ENCODE measurements around the gene PRRC2B.
A peak's percentile ranks its signal among the peaks of the same experiment; 100 is the strongest.

PRRC2B gene

DNA sequence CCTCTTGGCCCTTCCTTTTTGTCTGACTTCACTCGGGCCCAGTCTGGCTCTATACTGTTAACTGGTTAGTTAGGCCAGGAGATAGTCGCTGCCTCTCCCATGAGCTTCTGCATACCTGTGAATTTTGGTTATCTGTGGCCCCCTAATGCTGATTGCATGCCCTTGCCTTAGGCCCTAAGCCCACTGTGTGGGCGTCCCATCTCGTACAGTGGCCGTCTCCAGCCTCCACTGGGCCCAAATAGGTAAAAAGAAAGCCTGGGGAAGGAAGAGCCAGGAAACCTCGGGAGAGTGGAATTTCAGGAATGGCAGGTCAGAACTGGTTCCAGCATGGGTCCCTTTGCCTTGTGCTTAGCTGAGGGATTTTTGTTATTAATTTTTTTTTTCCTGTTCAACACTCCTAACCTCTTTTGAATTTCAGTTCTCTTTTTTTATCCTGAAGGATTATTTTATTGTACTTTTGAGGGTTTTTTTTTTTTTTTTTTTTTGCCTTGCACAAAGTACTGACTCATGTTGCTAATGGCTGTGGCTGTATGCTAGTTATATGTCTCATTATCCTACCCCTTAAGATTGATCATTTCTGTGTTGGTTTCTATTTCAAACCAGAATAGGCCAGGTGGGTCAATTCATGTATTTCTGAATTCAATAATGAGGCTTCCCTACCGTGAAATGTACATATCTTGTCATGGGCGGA lies 3.4 kb downstream of the PRRC2B start:
- H3K9ac ChIP-seq (ENCODE audit: low read length) = peak overlapping the region; percentile 4; the same call in 1 of the 2 replicates
- H3K79me2 ChIP-seq (ENCODE audit: low read length) = peaks cover 78% of the 10 kb centered on the region
- H3K27me3 ChIP-seq (replicated peaks; ENCODE audit: insufficient read depth, low read length) = no peaks in the 10 kb centered on the region
- H3K4me2 ChIP-seq (ENCODE audit: low read depth, low read length) = peak overlapping the region; percentile 90
- peaks cover 49% of the 10 kb centered on the region for H3F3A ChIP-seq (ENCODE audit: insufficient read depth, low read length)
- no peak overlapping the region for H2AFZ ChIP-seq (ENCODE audit: low read length)
- H4K20me1 ChIP-seq (ENCODE audit: insufficient read depth, low read length) = peaks cover 68% of the 10 kb centered on the region
- peak overlapping the region; percentile 29 for H3K4me3 ChIP-seq (ENCODE audit: low read length)
- no peaks in the 10 kb centered on the region for H3K9me2 ChIP-seq (replicated peaks; ENCODE audit: insufficient read depth, low read length)
- peak overlapping the region; percentile 60 for H3K27ac ChIP-seq (ENCODE audit: low read length)
- TF ChIP-seq EZH2phosphoT487 (IDR thresholded peaks at IDR 0.05; ENCODE audit: low read length) (no peak), CTCF (IDR thresholded peaks at IDR 0.05; ENCODE audit: low read length) (no peak), EZH2 (optimal IDR thresholded peaks at IDR 0.05; ENCODE audit: low read depth, low read length) (no peak)
- H3K36me3 ChIP-seq (replicated peaks; ENCODE audit: insufficient read depth, low read length) = no peaks in the 10 kb centered on the region
- no peak for DNase-seq
- H3K4me1 ChIP-seq (ENCODE audit: low read length) = peaks cover 30% of the 10 kb centered on the region
- H3K9me3 ChIP-seq (replicated peaks; ENCODE audit: insufficient read depth, low read length) = no peaks in the 10 kb centered on the region

GRCh38 chr9:131398204-131398603 lies 4.3 kb downstream of the PRRC2B start:
- H3K36me3 ChIP-seq (replicated peaks; ENCODE audit: insufficient read depth, low read length) = 0 out of 2 replicates have a peak, but pooled peaks cover 3% of the 10 kb centered on the region
- H3F3A ChIP-seq (ENCODE audit: insufficient read depth, low read length) = peaks cover 48% of the 10 kb centered on the region
- peak; percentile 89 for DNase-seq
- peaks cover 78% of the 10 kb centered on the region for H4K20me1 ChIP-seq (ENCODE audit: insufficient read depth, low read length)
- H2AFZ ChIP-seq (ENCODE audit: low read length) = no peak overlapping the region
- TF ChIP-seq EZH2 (optimal IDR thresholded peaks at IDR 0.05; ENCODE audit: low read depth, low read length) = no peak
- TF ChIP-seq CTCF (IDR thresholded peaks at IDR 0.05; ENCODE audit: low read length) = no peak
- no peak for TF ChIP-seq EZH2phosphoT487 (IDR thresholded peaks at IDR 0.05; ENCODE audit: low read length)
- H3K9me2 ChIP-seq (replicated peaks; ENCODE audit: insufficient read depth, low read length) = no peaks in the 10 kb centered on the region
- no peaks in the 10 kb centered on the region for H3K27me3 ChIP-seq (replicated peaks; ENCODE audit: insufficient read depth, low read length)
- peak overlapping the region; percentile 60 for H3K27ac ChIP-seq (ENCODE audit: low read length)
- peak overlapping the region; percentile 90 for H3K4me2 ChIP-seq (ENCODE audit: low read depth, low read length)
- peak overlapping the region; percentile 4; the same call in 1 of the 2 replicates for H3K9ac ChIP-seq (ENCODE audit: low read length)
- peaks cover 33% of the 10 kb centered on the region for H3K4me1 ChIP-seq (ENCODE audit: low read length)
- no peaks in the 10 kb centered on the region for H3K9me3 ChIP-seq (replicated peaks; ENCODE audit: insufficient read depth, low read length)
- peak overlapping the region; percentile 29; the same call in 1 of the 2 replicates for H3K4me3 ChIP-seq (ENCODE audit: low read length)
- peaks cover 87% of the 10 kb centered on the region for H3K79me2 ChIP-seq (ENCODE audit: low read length)

GRCh38 chr9:131399972-131400371 lies 6.1 kb downstream of the PRRC2B start:
- no peak for TF ChIP-seq CTCF (IDR thresholded peaks at IDR 0.05; ENCODE audit: low read length)
- no peak for TF ChIP-seq EZH2phosphoT487 (IDR thresholded peaks at IDR 0.05; ENCODE audit: low read length)
- no peak for TF ChIP-seq EZH2 (optimal IDR thresholded peaks at IDR 0.05; ENCODE audit: low read depth, low read length)
- Histone ChIP-seq H3K9ac (ENCODE audit: low read length) (no peak overlapping the region), H3K4me2 (ENCODE audit: low read depth, low read length) (no peak overlapping the region), H3K27ac (ENCODE audit: low read length) (no peak overlapping the region), H3K27me3 (replicated peaks; ENCODE audit: insufficient read depth, low read length) (no peaks in the 10 kb centered on the region), H4K20me1 (ENCODE audit: insufficient read depth, low read length) (peaks cover 95% of the 10 kb centered on the region), H3K4me3 (ENCODE audit: low read length) (no peak overlapping the region), H3K4me1 (ENCODE audit: low read length) (peaks cover 38% of the 10 kb centered on the region), H3K79me2 (ENCODE audit: low read length) (peaks cover 99% of the 10 kb centered on the region), H3K36me3 (replicated peaks; ENCODE audit: insufficient read depth, low read length) (0 out of 2 replicates have a peak, but pooled peaks cover 3% of the 10 kb centered on the region), H3K9me2 (replicated peaks; ENCODE audit: insufficient read depth, low read length) (no peaks in the 10 kb centered on the region), H3F3A (ENCODE audit: insufficient read depth, low read length) (peaks cover 39% of the 10 kb centered on the region), H2AFZ (ENCODE audit: low read length) (no peak overlapping the region), H3K9me3 (replicated peaks; ENCODE audit: insufficient read depth, low read length) (no peaks in the 10 kb centered on the region)
- no peak for DNase-seq
